ENCODE measurements around the gene RGL3. TPM values are rescaled to one million over a fixed set of nuclear protein-coding genes. Genes with fewer than 3 reads are reported as not detected.

RGL3 gene
- total RNA-seq, 2 experiments from 2014 or later: not detected

GRCh38 chr19:11373885-11374432 lies 45.2 kb downstream of the RGL3 start:
- no peak for DNase-seq
- no peaks in the 10 kb centered on the region for H3K27me3 Mint-ChIP-seq
- peaks cover 26% of the 10 kb centered on the region for H3K36me3 Mint-ChIP-seq (ENCODE audit: low read depth)
- ChIA-PET POLR2A (interaction anchor here (0.5 to 3.0 kb wide), 12 partner anchors 10 to 410 kb away, joined by 3 to 15 read pairs (median 5); partner anchors contain the start of genes CCDC159, EPOR, LDLR and PRKCSH), CTCF (interaction anchor here (0.5 to 1.9 kb wide), 8 partner anchors 61 to 729 kb away, joined by 3 to 10 read pairs (median 4); partner anchors contain the start of genes ELOF1, ODAD3 and PRKCSH)
- H3K4me1 Mint-ChIP-seq: peaks cover 28% of the 10 kb centered on the region
- H3K4me3 Mint-ChIP-seq: no peak overlapping the region
- no peaks in the 10 kb centered on the region for H3K9me3 Mint-ChIP-seq
- H3K27ac Mint-ChIP-seq: no peak overlapping the region

GRCh38 chr19:11373166-11373884 lies 45.8 kb downstream of the RGL3 start:
- Mint-ChIP-seq H3K27ac (no peak overlapping the region), H3K27me3 (no peaks in the 10 kb centered on the region), H3K4me3 (no peak overlapping the region), H3K9me3 (no peaks in the 10 kb centered on the region), H3K4me1 (peaks cover 23% of the 10 kb centered on the region), H3K36me3 (ENCODE audit: low read depth) (peaks cover 22% of the 10 kb centered on the region)
- no peak for DNase-seq
- ChIA-PET POLR2A (interaction anchor here (1.4 to 3.0 kb wide), 3 partner anchors 26 to 284 kb away, joined by 5 to 15 read pairs (median 12); partner anchors contain the start of genes CCDC159, LDLR and TMEM205), CTCF (interaction anchor here (1.4 kb wide), 1 partner anchor 109 kb away, joined by 3 read pairs; no protein-coding TSS in a partner anchor)

GRCh38 chr19:11370744-11371143 lies 48.4 kb downstream of the RGL3 start:
- Mint-ChIP-seq H3K4me1 (peaks cover 3% of the 10 kb centered on the region), H3K36me3 (ENCODE audit: low read depth) (peaks cover 6% of the 10 kb centered on the region), H3K9me3 (no peaks in the 10 kb centered on the region), H3K4me3 (no peak overlapping the region), H3K27ac (no peak overlapping the region), H3K27me3 (no peaks in the 10 kb centered on the region)
- ChIA-PET CTCF (interaction anchor here (3.3 kb wide), 1 partner anchor 11 kb away, joined by 30 read pairs; no protein-coding TSS in a partner anchor), POLR2A (interaction anchor here (3.6 kb wide), 1 partner anchor 10 kb away, joined by 16 read pairs; no protein-coding TSS in a partner anchor)
- DNase-seq: no peak

GRCh38 chr19:11367528-11367927 lies 51.6 kb downstream of the RGL3 start:
- no peak for DNase-seq
- H3K27ac Mint-ChIP-seq: no peak overlapping the region
- CTCF ChIA-PET: no interaction called here
- POLR2A ChIA-PET: interaction anchor here (3.6 kb wide), 1 partner anchor 14 kb away, joined by 16 read pairs; no protein-coding TSS in a partner anchor
- no peak overlapping the region for H3K4me3 Mint-ChIP-seq
- no peaks in the 10 kb centered on the region for H3K9me3 Mint-ChIP-seq
- H3K36me3 Mint-ChIP-seq (ENCODE audit: low read depth): peaks cover 3% of the 10 kb centered on the region
- H3K4me1 Mint-ChIP-seq: no peaks in the 10 kb centered on the region
- H3K27me3 Mint-ChIP-seq: no peaks in the 10 kb centered on the region

GRCh38 chr19:11365557-11366117 lies 53.5 kb downstream of the RGL3 start:
- ChIA-PET POLR2A (no interaction called here), CTCF (no interaction called here)
- Mint-ChIP-seq H3K27me3 (no peaks in the 10 kb centered on the region), H3K4me3 (no peak overlapping the region), H3K27ac (no peak overlapping the region), H3K9me3 (no peaks in the 10 kb centered on the region), H3K36me3 (ENCODE audit: low read depth) (peaks cover 3% of the 10 kb centered on the region), H3K4me1 (no peaks in the 10 kb centered on the region)
- DNase-seq: no peak

- Mint-ChIP-seq H3K27me3 (no peaks in the 10 kb centered on the region), H3K4me3 (no peak overlapping the region), H3K4me1 (no peaks in the 10 kb centered on the region), H3K36me3 (ENCODE audit: low read depth) (peaks cover 3% of the 10 kb centered on the region), H3K27ac (no peak overlapping the region), H3K9me3 (no peaks in the 10 kb centered on the region)
- ChIA-PET CTCF (no interaction called here), POLR2A (no interaction called here)
- DNase-seq: no peak
These were observed 54.2 kb downstream of the RGL3 start for GRCh38 chr19:11364935-11365334.

GRCh38 chr19:11364296-11364904 lies 54.7 kb downstream of the RGL3 start:
- Mint-ChIP-seq H3K4me1 (no peaks in the 10 kb centered on the region), H3K9me3 (no peaks in the 10 kb centered on the region), H3K27ac (no peak overlapping the region), H3K4me3 (no peak overlapping the region), H3K27me3 (no peaks in the 10 kb centered on the region), H3K36me3 (ENCODE audit: low read depth) (peaks cover 3% of the 10 kb centered on the region)
- ChIA-PET POLR2A (no interaction called here), CTCF (no interaction called here)
- DNase-seq: no peak

GRCh38 chr19:11363881-11364280 lies 55.2 kb downstream of the RGL3 start:
- H3K4me3 Mint-ChIP-seq: no peak overlapping the region
- POLR2A ChIA-PET: no interaction called here
- no peaks in the 10 kb centered on the region for H3K36me3 Mint-ChIP-seq (ENCODE audit: low read depth)
- no peaks in the 10 kb centered on the region for H3K27me3 Mint-ChIP-seq
- H3K4me1 Mint-ChIP-seq: no peaks in the 10 kb centered on the region
- no peak for DNase-seq
- H3K9me3 Mint-ChIP-seq: no peaks in the 10 kb centered on the region
- H3K27ac Mint-ChIP-seq: no peak overlapping the region
- CTCF ChIA-PET: interaction anchor here (0.9 kb wide), 1 partner anchor 17 kb away, joined by 3 read pairs; no protein-coding TSS in a partner anchor

GRCh38 chr19:11361771-11362731 lies 57.1 kb downstream of the RGL3 start:
- Mint-ChIP-seq H3K4me3 (no peak overlapping the region), H3K27ac (no peak overlapping the region), H3K4me1 (no peaks in the 10 kb centered on the region), H3K27me3 (no peaks in the 10 kb centered on the region), H3K36me3 (ENCODE audit: low read depth) (no peaks in the 10 kb centered on the region), H3K9me3 (no peaks in the 10 kb centered on the region)
- CTCF ChIA-PET: interaction anchor here (1.1 kb wide), 1 partner anchor 120 kb away, joined by 3 read pairs; no protein-coding TSS in a partner anchor
- POLR2A ChIA-PET: interaction anchor here (0.7 kb wide), 1 partner anchor 1277 kb away, joined by 3 read pairs; no protein-coding TSS in a partner anchor
- no peak for DNase-seq

- Mint-ChIP-seq H3K4me3 (no peak overlapping the region), H3K4me1 (peaks cover 2% of the 10 kb centered on the region), H3K36me3 (ENCODE audit: low read depth) (no peaks in the 10 kb centered on the region), H3K9me3 (no peaks in the 10 kb centered on the region), H3K27me3 (peaks cover 3% of the 10 kb centered on the region), H3K27ac (no peak overlapping the region)
- POLR2A ChIA-PET: interaction anchor here (0.7 to 1.8 kb wide), 3 partner anchors 14 to 1277 kb away, joined by 3 to 5 read pairs (median 3); partner anchors contain the start of gene SWSAP1
- CTCF ChIA-PET: interaction anchor here (1.1 kb wide), 1 partner anchor 121 kb away, joined by 3 read pairs; no protein-coding TSS in a partner anchor
- no peak for DNase-seq
These were observed 57.9 kb downstream of the RGL3 start for GRCh38 chr19:11361037-11361770.

- H3K4me1 Mint-ChIP-seq: peaks cover 8% of the 10 kb centered on the region
- H3K27me3 Mint-ChIP-seq: peaks cover 9% of the 10 kb centered on the region
- ChIA-PET CTCF (interaction anchor here (0.7 kb wide), 1 partner anchor 123 kb away, joined by 3 read pairs; no protein-coding TSS in a partner anchor), POLR2A (interaction anchor here (1.8 kb wide), 1 partner anchor 16 kb away, joined by 5 read pairs; the partner anchor contains the start of gene SWSAP1)
- no peaks in the 10 kb centered on the region for H3K9me3 Mint-ChIP-seq
- H3K4me3 Mint-ChIP-seq: no peak overlapping the region
- no peak for DNase-seq
- H3K27ac Mint-ChIP-seq: no peak overlapping the region
- H3K36me3 Mint-ChIP-seq (ENCODE audit: low read depth): no peaks in the 10 kb centered on the region
These were observed 59.7 kb downstream of the RGL3 start for GRCh38 chr19:11359421-11359820.
